Liver (tissue), 3 donors: ENCODE data around the gene KRT86.

ENCODE experiments used
- ATF3 ChIP-seq: IDR thresholded peaks from 2 replicates; pipeline ENCODE4 v1.6.1; 2016; ENCODE audit warnings: antibody characterized with exemption
- CTCF ChIP-seq: fragments of 150-350 bp; IDR thresholded peaks from 2 replicates; pipeline ENCODE4 v1.5.1; 2017; ENCODE audit warnings: improper control_type of control experiment, low read depth, low read length; ENCODE audit not compliant: missing input control
- EGR1 ChIP-seq, 2 donors: IDR thresholded peaks; 2 replicates each; pipeline ENCODE4 v1.6.1; 2016 to 2018; ENCODE audit warnings: antibody characterized with exemption in 2 of 2, low read depth in 2 of 2
- GABPA ChIP-seq, 2 donors: IDR thresholded peaks in 1 of 2; conservative IDR thresholded peaks in 1 of 2; 2 replicates each; pipeline ENCODE4 v1.6.1; 2016; ENCODE audit warnings: antibody characterized with exemption in 2 of 2, mild to moderate bottlenecking in 1 of 2, moderate library complexity in 1 of 2
- JUND ChIP-seq, 2 donors: IDR thresholded peaks; 2 replicates each; pipeline ENCODE4 v1.6.1; 2016; ENCODE audit warnings: antibody characterized with exemption in 2 of 2
- RAD21 ChIP-seq, 2 donors: IDR thresholded peaks; 2 replicates each; pipeline ENCODE4 v1.6.1; 2016; ENCODE audit warnings: antibody characterized with exemption in 2 of 2, mild to moderate bottlenecking in 2 of 2
- REST ChIP-seq: IDR thresholded peaks from 2 replicates; pipeline ENCODE4 v1.6.1; 2016; ENCODE audit warnings: antibody characterized with exemption, mild to moderate bottlenecking
- YY1 ChIP-seq: IDR thresholded peaks from 2 replicates; pipeline ENCODE4 v1.6.1; 2016; ENCODE audit warnings: antibody characterized with exemption, mild to moderate bottlenecking
- donor health status: healthy.
- donor health status: healthy.

GRCh38 chr12:52324153-52324444 lies 49.7 kb downstream of the KRT86 start:
- TF ChIP-seq CTCF = no peak
- TF ChIP-seq YY1 = no peak
- no peak for TF ChIP-seq ATF3
- TF ChIP-seq RAD21 (IDR thresholded peaks at IDR 0.05) = no peak
- no peak for TF ChIP-seq JUND (IDR thresholded peaks at IDR 0.05)
- no peak for TF ChIP-seq REST
- no peak for TF ChIP-seq GABPA (IDR thresholded peaks at IDR 0.05 in 1 of 2, conservative IDR thresholded peaks at IDR 0.05 in 1 of 2)
- no peak for TF ChIP-seq EGR1 (IDR thresholded peaks at IDR 0.05; ENCODE audit: low read depth in 2 of 2)
